T-helper 17 cell (primary cell): ENCODE results near the gene EPN1. TPM values are rescaled to one million over a fixed set of nuclear protein-coding genes. Genes with fewer than 3 reads are reported as not detected.

Source experiments
- ATAC-seq: fragments of 150-1000 bp; cut with Tn5 transposase; 2 replicates; pipeline ENCODE4 v1.10.0; 2021; ENCODE audit warnings: mild to moderate bottlenecking, moderate library complexity
- DNase-seq, 3 donors: peaks; one replicate each; pipeline versions ENCODE4 v3.0.0 to v3.0.0-alpha.2; 2020 to 2021
- H3K9me3 ChIP-seq: one replicate; pipeline ENCODE4 v1.7.0; 2013; ENCODE audit warnings: low read length, mild to moderate bottlenecking; ENCODE audit not compliant: control insufficient read depth, poor library complexity, severe bottlenecking
- H3K27ac Mint-ChIP-seq: one replicate; pipeline ENCODE4 v1.8.0; 2022; ENCODE audit warnings: mild to moderate bottlenecking, moderate library complexity, mixed read lengths
- H3K27me3 Mint-ChIP-seq: one replicate; pipeline ENCODE4 v1.8.0; 2022; ENCODE audit warnings: mixed read lengths
- H3K36me3 Mint-ChIP-seq: one replicate; pipeline ENCODE4 v1.8.0; 2022; ENCODE audit warnings: low read depth, mixed read lengths
- H3K4me1 Mint-ChIP-seq: one replicate; pipeline ENCODE4 v1.8.0; 2022; ENCODE audit warnings: mild to moderate bottlenecking, mixed read lengths
- H3K4me3 Mint-ChIP-seq: one replicate; pipeline ENCODE4 v1.8.0; 2022; ENCODE audit warnings: mild to moderate bottlenecking, moderate library complexity, mixed read lengths
- total RNA-seq, 4 donors: library from RNA in 2 of 4; stranded (reverse) in 2 of 4; gene quantifications; one replicate each; pipeline ENCODE4 v1.2.3 and lab custom pipeline; 2022 to 2026

EPN1 gene
- total RNA-seq, 2 donors from 2014 or later = 42.5 to 44.1 TPM

- no peaks in the 10 kb centered on the region for H3K36me3 Mint-ChIP-seq
- H3K9me3 ChIP-seq = no peaks in the 10 kb centered on the region
- H3K4me1 Mint-ChIP-seq = peaks cover 21% of the 10 kb centered on the region
- H3K4me3 Mint-ChIP-seq = peak overlapping the region; percentile 85
- DNase-seq (no peak), ATAC-seq (no peak)
- peak overlapping the region; percentile 61 for H3K27ac Mint-ChIP-seq
- H3K27me3 Mint-ChIP-seq = no peaks in the 10 kb centered on the region
These were observed 24.9 kb upstream of the EPN1 start for GRCh38 chr19:55650126-55650557.

- peaks cover 22% of the 10 kb centered on the region for H3K4me1 Mint-ChIP-seq
- H3K27me3 Mint-ChIP-seq = no peaks in the 10 kb centered on the region
- peak overlapping the region; percentile 5 for H3K4me3 Mint-ChIP-seq
- DNase-seq = no peak
- no peaks in the 10 kb centered on the region for H3K9me3 ChIP-seq
- H3K36me3 Mint-ChIP-seq = no peaks in the 10 kb centered on the region
- ATAC-seq = no peak
- peak overlapping the region; percentile 61 for H3K27ac Mint-ChIP-seq
These were observed 24.3 kb upstream of the EPN1 start for GRCh38 chr19:55650602-55651230.

GRCh38 chr19:55651236-55651635 is 23.8 kb upstream of the EPN1 start:
- Mint-ChIP-seq H3K36me3 (no peaks in the 10 kb centered on the region), H3K4me1 (peaks cover 27% of the 10 kb centered on the region), H3K27ac (no peak overlapping the region), H3K27me3 (no peaks in the 10 kb centered on the region), H3K4me3 (no peak overlapping the region)
- ATAC-seq (no peak), DNase-seq (no peak)
- H3K9me3 ChIP-seq = no peaks in the 10 kb centered on the region

GRCh38 chr19:55652311-55653128 is 22.5 kb upstream of the EPN1 start:
- no peaks in the 10 kb centered on the region for H3K36me3 Mint-ChIP-seq
- peaks cover 36% of the 10 kb centered on the region for H3K4me1 Mint-ChIP-seq
- no peaks in the 10 kb centered on the region for H3K9me3 ChIP-seq
- H3K27me3 Mint-ChIP-seq = no peaks in the 10 kb centered on the region
- H3K4me3 Mint-ChIP-seq = no peak overlapping the region
- H3K27ac Mint-ChIP-seq = no peak overlapping the region
- no peak for ATAC-seq
- no peak for DNase-seq

- H3K36me3 Mint-ChIP-seq = no peaks in the 10 kb centered on the region
- peak; percentile 70 for ATAC-seq
These were observed 21.2 kb upstream of the EPN1 start for GRCh38 chr19:55653651-55654322.

GRCh38 chr19:55654323-55654867 is 20.6 kb upstream of the EPN1 start:
- H3K4me3 Mint-ChIP-seq = peak overlapping the region; percentile 94

More at GRCh38 chr19:55653651-55654322, 21.2 kb upstream of the EPN1 start:
- Mint-ChIP-seq H3K4me1 (peaks cover 39% of the 10 kb centered on the region), H3K27ac (peak overlapping the region; percentile 100), H3K4me3 (peak overlapping the region; percentile 94), H3K27me3 (no peaks in the 10 kb centered on the region)
- H3K9me3 ChIP-seq = no peaks in the 10 kb centered on the region
- DNase-seq = peak; percentile 97 to 99 (median 97)

GRCh38 chr19:55654868-55655647 is 20.0 kb upstream of the EPN1 start, which contains the start of gene U2AF2:
TSS of gene U2AF2 (plus strand) at chr19:55655035. CDS start at chr19:55655105, 70 bp downstream.
- H3K4me3 Mint-ChIP-seq = peak within 1 kb of the TSS; percentile 94
- H3K27ac Mint-ChIP-seq = peak within 1 kb of the TSS; percentile 100
- peaks cover 4% of the 10 kb centered on the region for H3K36me3 Mint-ChIP-seq
- H3K4me1 Mint-ChIP-seq = peaks cover 43% of the 10 kb centered on the region
- no peaks in the 10 kb centered on the region for H3K27me3 Mint-ChIP-seq
- DNase-seq (peak; percentile 95 to 96 (median 96)), ATAC-seq (peak; percentile 10)
- no peaks in the 10 kb centered on the region for H3K9me3 ChIP-seq

More at GRCh38 chr19:55654323-55654867, 20.6 kb upstream of the EPN1 start:
- Mint-ChIP-seq H3K36me3 (peaks cover 1% of the 10 kb centered on the region), H3K27me3 (no peaks in the 10 kb centered on the region), H3K27ac (peak overlapping the region; percentile 100), H3K4me1 (peaks cover 44% of the 10 kb centered on the region)
- DNase-seq = peak; percentile 91 to 98 (median 96)
- no peaks in the 10 kb centered on the region for H3K9me3 ChIP-seq
- peak; percentile 81 for ATAC-seq

GRCh38 chr19:55655648-55656040 is 19.4 kb upstream of the EPN1 start:
- no peaks in the 10 kb centered on the region for H3K9me3 ChIP-seq
- Mint-ChIP-seq H3K4me1 (peaks cover 43% of the 10 kb centered on the region), H3K4me3 (peak overlapping the region; percentile 94), H3K36me3 (peaks cover 4% of the 10 kb centered on the region), H3K27ac (peak overlapping the region; percentile 100), H3K27me3 (no peaks in the 10 kb centered on the region)
- no peak for ATAC-seq
- no peak for DNase-seq

- peak overlapping the region; percentile 94 for H3K4me3 Mint-ChIP-seq
- no peak for ATAC-seq
- no peaks in the 10 kb centered on the region for H3K27me3 Mint-ChIP-seq
- no peaks in the 10 kb centered on the region for H3K9me3 ChIP-seq
- no peak for DNase-seq
- H3K27ac Mint-ChIP-seq = peak overlapping the region; percentile 100
- peaks cover 40% of the 10 kb centered on the region for H3K4me1 Mint-ChIP-seq
- H3K36me3 Mint-ChIP-seq = peaks cover 4% of the 10 kb centered on the region
These were observed 18.5 kb upstream of the EPN1 start for GRCh38 chr19:55656552-55656951.

GRCh38 chr19:55656988-55657747 is 17.9 kb upstream of the EPN1 start:
- no peak for ATAC-seq
- peak overlapping the region; percentile 100 for H3K27ac Mint-ChIP-seq
- DNase-seq = no peak
- H3K9me3 ChIP-seq = no peaks in the 10 kb centered on the region
- peaks cover 46% of the 10 kb centered on the region for H3K4me1 Mint-ChIP-seq
- H3K27me3 Mint-ChIP-seq = no peaks in the 10 kb centered on the region
- peaks cover 9% of the 10 kb centered on the region for H3K36me3 Mint-ChIP-seq
- peak overlapping the region; percentile 94 for H3K4me3 Mint-ChIP-seq

- no peak for ATAC-seq
- H3K4me3 Mint-ChIP-seq = peak overlapping the region; percentile 76
- H3K4me1 Mint-ChIP-seq = peaks cover 52% of the 10 kb centered on the region
- no peaks in the 10 kb centered on the region for H3K9me3 ChIP-seq
- H3K27ac Mint-ChIP-seq = peak overlapping the region; percentile 100
- no peak for DNase-seq
- no peaks in the 10 kb centered on the region for H3K27me3 Mint-ChIP-seq
- H3K36me3 Mint-ChIP-seq = peaks cover 9% of the 10 kb centered on the region
These were observed 16.1 kb upstream of the EPN1 start for GRCh38 chr19:55658846-55659459.
